ENCODE measurements around the gene BPIFB6.

The BPIFB6 gene

GRCh38 chr20:33002087-33002808 lies 29.2 kb upstream of the BPIFB6 start:
- no peak for DNase-seq (ENCODE audit: low read depth)

GRCh38 chr20:33004141-33004751 lies 27.2 kb upstream of the BPIFB6 start, which contains the start of gene SUN5:
SUN5 (minus strand) TSS chr20:33004433; CDS start chr20:33004340, 93 bp downstream.
- no peak for DNase-seq (ENCODE audit: low read depth)

GRCh38 chr20:33005132-33005566 lies 26.3 kb upstream of the BPIFB6 start:
- DNase-seq (ENCODE audit: low read depth), result no peak

- no peak for DNase-seq (ENCODE audit: low read depth)
Observed at GRCh38 chr20:33005908-33006775, 25.3 kb upstream of the BPIFB6 start.

GRCh38 chr20:33006776-33007375 lies 24.6 kb upstream of the BPIFB6 start:
- DNase-seq (ENCODE audit: low read depth), result no peak

- DNase-seq (ENCODE audit: low read depth), result no peak
Observed at GRCh38 chr20:33007376-33008335, 23.8 kb upstream of the BPIFB6 start, which contains the start of gene BPIFB2. BPIFB2 (plus strand) TSS chr20:33007704; CDS start chr20:33008575, 871 bp downstream.

- no peak for DNase-seq (ENCODE audit: low read depth)
Observed at GRCh38 chr20:33008336-33009213, 22.9 kb upstream of the BPIFB6 start.

GRCh38 chr20:33009214-33010132 lies 22.0 kb upstream of the BPIFB6 start:
- DNase-seq (ENCODE audit: low read depth), result no peak

GRCh38 chr20:33010133-33010504 lies 21.3 kb upstream of the BPIFB6 start:
- no peak for DNase-seq (ENCODE audit: low read depth)

- no peak for DNase-seq (ENCODE audit: low read depth)
Observed at GRCh38 chr20:33010674-33011449, 20.6 kb upstream of the BPIFB6 start.

GRCh38 chr20:33012327-33013189 lies 18.9 kb upstream of the BPIFB6 start:
- DNase-seq (ENCODE audit: low read depth), result no peak

- DNase-seq (ENCODE audit: low read depth), result no peak
Observed at GRCh38 chr20:33013701-33014326, 17.6 kb upstream of the BPIFB6 start.

- no peak for DNase-seq (ENCODE audit: low read depth)
Observed at GRCh38 chr20:33014336-33015113, 16.9 kb upstream of the BPIFB6 start.

- no peak for DNase-seq (ENCODE audit: low read depth)
Observed at GRCh38 chr20:33015114-33015484, 16.3 kb upstream of the BPIFB6 start.

- DNase-seq (ENCODE audit: low read depth), result no peak
Observed at GRCh38 chr20:33015700-33016580, 15.5 kb upstream of the BPIFB6 start.
